ENCODE data around the gene CHI3L1. TPM values are rescaled to one million over a fixed set of nuclear protein-coding genes. Genes with fewer than 3 reads are reported as not detected.

CHI3L1 gene
- total RNA-seq, 2 donors from 2014 or later, result 1.6 to 1.8 TPM

DNA sequence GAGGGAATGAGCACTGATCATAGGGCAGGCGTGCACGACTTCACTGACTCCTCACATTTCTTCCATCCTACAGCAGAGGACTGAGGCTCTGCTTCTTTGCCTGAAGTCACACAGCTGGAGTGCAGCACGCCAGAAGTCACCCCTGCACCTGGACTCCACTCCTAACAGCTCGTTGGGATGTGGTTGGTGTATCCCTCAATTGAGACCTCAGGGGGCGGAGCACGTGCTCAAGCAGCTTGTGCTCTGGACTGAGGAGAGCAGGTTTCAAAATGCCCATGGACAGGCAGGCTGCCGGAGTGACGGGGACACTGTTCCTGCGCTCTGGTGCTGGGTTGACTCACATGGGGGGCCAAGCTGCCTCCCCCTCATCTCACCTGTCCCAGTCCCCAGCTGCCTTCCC is 29.1 kb upstream of the CHI3L1 start:
- Mint-ChIP-seq H3K27me3 (peaks cover 14 to 22% of the 10 kb centered on the region in 2 donors), H3K9me3 (no peaks in the 10 kb centered on the region), H3K36me3 (no peaks in the 10 kb centered on the region), H3K4me1 (ENCODE audit: low read depth in 2 of 2) (peaks cover 0 to 5% of the 10 kb centered on the region in 2 donors), H3K4me3 (no peak overlapping the region), H3K27ac (no peak overlapping the region)
- ATAC-seq (no peak), DNase-seq (ENCODE audit: low spot score) (no peak)

GRCh38 chr1:203214871-203215270 is 28.4 kb upstream of the CHI3L1 start:
- ATAC-seq (no peak), DNase-seq (ENCODE audit: low spot score) (no peak)
- H3K9me3 Mint-ChIP-seq, result no peaks in the 10 kb centered on the region
- H3K4me3 Mint-ChIP-seq, result no peak overlapping the region
- no peak overlapping the region for H3K27ac Mint-ChIP-seq
- H3K27me3 Mint-ChIP-seq, result peaks cover 16 to 22% of the 10 kb centered on the region in 2 donors
- H3K36me3 Mint-ChIP-seq, result no peaks in the 10 kb centered on the region
- peaks cover 0 to 5% of the 10 kb centered on the region in 2 donors for H3K4me1 Mint-ChIP-seq (ENCODE audit: low read depth in 2 of 2)

DNA sequence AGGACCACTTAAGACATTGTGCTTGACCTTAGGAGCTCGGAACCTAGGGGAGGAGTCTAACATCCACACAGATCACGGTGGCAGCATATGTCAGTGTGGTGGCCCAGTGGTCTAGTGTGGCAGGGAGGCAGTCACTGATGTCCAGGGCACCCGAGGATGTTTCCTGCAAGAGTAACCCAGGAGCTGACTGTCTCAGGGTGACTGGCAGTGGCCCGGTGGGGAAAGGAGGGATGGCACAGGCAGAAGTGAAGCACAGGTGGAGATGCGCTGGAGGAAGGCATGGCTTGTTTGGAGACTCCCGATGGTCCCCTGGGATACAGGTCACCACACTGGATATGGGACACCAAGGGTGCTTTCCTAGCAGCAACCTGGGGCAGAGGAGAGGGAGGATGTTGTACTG is 26.6 kb upstream of the CHI3L1 start:
- H3K9me3 Mint-ChIP-seq, result no peaks in the 10 kb centered on the region
- H3K27me3 Mint-ChIP-seq, result peaks cover 20 to 22% of the 10 kb centered on the region in 2 donors
- H3K4me1 Mint-ChIP-seq (ENCODE audit: low read depth in 2 of 2), result peaks cover 0 to 5% of the 10 kb centered on the region in 2 donors
- no peak overlapping the region for H3K4me3 Mint-ChIP-seq
- ATAC-seq (peak in 1 of 2 donors; percentile 38), DNase-seq (ENCODE audit: low spot score) (no peak)
- H3K36me3 Mint-ChIP-seq, result no peaks in the 10 kb centered on the region
- no peak overlapping the region for H3K27ac Mint-ChIP-seq

- Mint-ChIP-seq H3K27me3 (peaks cover 20 to 27% of the 10 kb centered on the region in 2 donors), H3K27ac (no peak overlapping the region), H3K4me3 (no peak overlapping the region), H3K9me3 (no peaks in the 10 kb centered on the region), H3K4me1 (ENCODE audit: low read depth in 2 of 2) (peaks cover 0 to 5% of the 10 kb centered on the region in 2 donors), H3K36me3 (no peaks in the 10 kb centered on the region)
- no peak for ATAC-seq
- no peak for DNase-seq (ENCODE audit: low spot score)
These were observed 25.3 kb upstream of the CHI3L1 start for GRCh38 chr1:203211812-203212211.

DNA sequence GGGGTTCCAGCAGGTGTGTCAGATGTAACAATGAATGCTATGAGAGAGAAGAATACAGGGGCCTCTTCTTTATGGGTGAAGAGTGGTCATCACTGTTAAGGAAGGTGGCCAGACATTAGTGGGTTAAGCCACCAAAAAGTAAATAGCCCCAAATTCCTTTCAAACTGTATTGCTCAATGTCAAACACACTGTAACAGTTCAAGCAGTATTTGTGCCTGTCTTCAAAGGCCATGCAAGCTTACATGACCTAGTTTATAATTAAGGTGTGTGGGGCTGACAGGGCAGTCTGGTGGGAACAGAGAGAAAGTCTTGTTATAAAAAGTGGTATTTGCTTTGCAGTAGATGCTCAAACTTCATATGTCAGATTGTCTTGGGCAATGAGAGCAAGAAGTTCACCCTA is 24.5 kb upstream of the CHI3L1 start:
- no peak for ATAC-seq
- Mint-ChIP-seq H3K9me3 (no peaks in the 10 kb centered on the region), H3K27me3 (peaks cover 14 to 20% of the 10 kb centered on the region in 2 donors), H3K36me3 (no peaks in the 10 kb centered on the region), H3K27ac (no peak overlapping the region), H3K4me1 (ENCODE audit: low read depth in 2 of 2) (no peaks in the 10 kb centered on the region), H3K4me3 (no peak overlapping the region)
- no peak for DNase-seq (ENCODE audit: low spot score)

DNA sequence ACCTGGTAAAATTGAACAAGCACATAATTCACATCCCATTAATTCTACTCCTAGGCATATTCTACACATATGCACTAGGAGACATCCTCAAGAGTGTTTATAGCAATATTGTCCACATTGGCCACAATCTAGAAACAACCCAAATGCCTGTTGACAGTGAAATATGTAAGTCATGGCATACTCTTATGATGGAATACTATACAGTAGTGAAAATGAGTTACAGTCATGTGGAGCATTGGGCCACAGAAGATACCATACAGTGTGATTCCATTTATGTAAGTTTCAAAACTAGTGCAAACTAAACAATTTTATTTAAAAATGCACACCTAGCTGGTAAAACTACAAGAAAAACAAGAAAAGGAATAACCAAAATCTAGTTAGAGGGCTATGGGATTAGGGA is 23.8 kb upstream of the CHI3L1 start:
- peaks cover 14 to 19% of the 10 kb centered on the region in 2 donors for H3K27me3 Mint-ChIP-seq
- no peaks in the 10 kb centered on the region for H3K4me1 Mint-ChIP-seq (ENCODE audit: low read depth in 2 of 2)
- H3K36me3 Mint-ChIP-seq, result no peaks in the 10 kb centered on the region
- no peak overlapping the region for H3K27ac Mint-ChIP-seq
- DNase-seq (ENCODE audit: low spot score), result no peak
- ATAC-seq, result no peak
- no peaks in the 10 kb centered on the region for H3K9me3 Mint-ChIP-seq
- no peak overlapping the region for H3K4me3 Mint-ChIP-seq

GRCh38 chr1:203208181-203208580 is 21.7 kb upstream of the CHI3L1 start:
- no peak overlapping the region for H3K27ac Mint-ChIP-seq
- no peak for ATAC-seq
- H3K36me3 Mint-ChIP-seq, result no peaks in the 10 kb centered on the region
- peaks cover 18 to 21% of the 10 kb centered on the region in 2 donors for H3K27me3 Mint-ChIP-seq
- no peak overlapping the region for H3K4me3 Mint-ChIP-seq
- no peak for DNase-seq (ENCODE audit: low spot score)
- no peaks in the 10 kb centered on the region for H3K9me3 Mint-ChIP-seq
- H3K4me1 Mint-ChIP-seq (ENCODE audit: low read depth in 2 of 2), result no peaks in the 10 kb centered on the region

GRCh38 chr1:203207751-203208150 is 21.2 kb upstream of the CHI3L1 start:
- H3K4me3 Mint-ChIP-seq, result no peak overlapping the region
- H3K27ac Mint-ChIP-seq, result no peak overlapping the region
- ATAC-seq (no peak), DNase-seq (ENCODE audit: low spot score) (no peak)
- H3K4me1 Mint-ChIP-seq (ENCODE audit: low read depth in 2 of 2), result peaks cover 0 to 3% of the 10 kb centered on the region in 2 donors
- H3K27me3 Mint-ChIP-seq, result peaks cover 16 to 22% of the 10 kb centered on the region in 2 donors
- H3K9me3 Mint-ChIP-seq, result no peaks in the 10 kb centered on the region
- no peaks in the 10 kb centered on the region for H3K36me3 Mint-ChIP-seq

DNA sequence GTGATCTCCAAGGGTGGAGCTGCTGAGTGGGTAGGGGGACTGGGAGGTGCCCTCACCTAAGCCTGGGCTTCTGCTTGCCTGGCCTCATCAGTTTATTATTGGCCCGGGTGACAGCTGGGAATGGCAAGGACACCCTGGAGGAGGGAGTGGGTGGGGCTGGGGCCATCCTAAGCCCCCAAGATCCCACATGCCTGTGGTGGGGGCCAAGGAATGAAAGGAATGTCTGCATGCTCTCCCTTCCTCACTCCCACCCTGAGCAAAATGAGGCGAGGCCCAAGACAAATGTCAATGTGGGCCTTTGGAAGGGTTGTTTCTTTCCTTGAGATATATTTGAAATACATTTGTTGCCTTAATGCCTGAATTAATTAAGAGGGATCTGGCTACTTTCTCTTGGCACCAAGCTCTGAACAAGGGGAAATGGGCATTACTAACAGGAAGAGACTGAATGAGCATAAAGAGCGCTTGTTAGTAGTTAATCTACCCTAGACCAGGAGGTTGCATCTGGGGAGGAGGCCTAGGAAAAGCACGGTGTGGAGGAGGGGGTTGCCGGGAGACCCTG is 19.7 kb upstream of the CHI3L1 start:
- ATAC-seq (no peak), DNase-seq (ENCODE audit: low spot score) (no peak)
- Mint-ChIP-seq H3K27ac (no peak overlapping the region), H3K4me1 (ENCODE audit: low read depth in 2 of 2) (peaks cover 0 to 5% of the 10 kb centered on the region in 2 donors), H3K4me3 (no peak overlapping the region), H3K27me3 (peaks cover 22 to 27% of the 10 kb centered on the region in 2 donors), H3K9me3 (no peaks in the 10 kb centered on the region), H3K36me3 (no peaks in the 10 kb centered on the region)

DNA sequence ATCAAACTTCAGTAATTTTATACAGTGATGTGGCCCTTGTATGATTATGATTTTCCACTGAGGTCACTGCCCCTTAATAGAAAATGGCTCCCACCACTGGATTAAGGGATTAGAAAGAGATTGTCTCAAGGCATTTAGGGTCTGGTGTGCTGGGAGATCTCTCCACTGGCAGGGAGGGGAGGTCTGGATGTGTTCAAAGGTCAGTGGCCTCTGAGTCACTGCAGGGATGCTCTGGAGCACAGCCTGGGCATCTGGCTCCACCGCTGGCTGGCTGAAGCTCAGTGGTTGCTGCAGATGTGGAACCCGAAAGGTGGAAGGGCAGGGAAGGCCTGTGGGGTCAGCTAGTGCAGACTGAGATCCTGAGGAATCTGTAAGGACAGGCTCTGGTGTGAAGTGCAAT is 18.3 kb upstream of the CHI3L1 start:
- no peak overlapping the region for H3K4me3 Mint-ChIP-seq
- DNase-seq (ENCODE audit: low spot score) (no peak), ATAC-seq (no peak)
- H3K27ac Mint-ChIP-seq, result no peak overlapping the region
- peaks cover 29 to 41% of the 10 kb centered on the region in 2 donors for H3K27me3 Mint-ChIP-seq
- H3K9me3 Mint-ChIP-seq, result no peaks in the 10 kb centered on the region
- H3K36me3 Mint-ChIP-seq, result no peaks in the 10 kb centered on the region
- peaks cover 0 to 5% of the 10 kb centered on the region in 2 donors for H3K4me1 Mint-ChIP-seq (ENCODE audit: low read depth in 2 of 2)

DNA sequence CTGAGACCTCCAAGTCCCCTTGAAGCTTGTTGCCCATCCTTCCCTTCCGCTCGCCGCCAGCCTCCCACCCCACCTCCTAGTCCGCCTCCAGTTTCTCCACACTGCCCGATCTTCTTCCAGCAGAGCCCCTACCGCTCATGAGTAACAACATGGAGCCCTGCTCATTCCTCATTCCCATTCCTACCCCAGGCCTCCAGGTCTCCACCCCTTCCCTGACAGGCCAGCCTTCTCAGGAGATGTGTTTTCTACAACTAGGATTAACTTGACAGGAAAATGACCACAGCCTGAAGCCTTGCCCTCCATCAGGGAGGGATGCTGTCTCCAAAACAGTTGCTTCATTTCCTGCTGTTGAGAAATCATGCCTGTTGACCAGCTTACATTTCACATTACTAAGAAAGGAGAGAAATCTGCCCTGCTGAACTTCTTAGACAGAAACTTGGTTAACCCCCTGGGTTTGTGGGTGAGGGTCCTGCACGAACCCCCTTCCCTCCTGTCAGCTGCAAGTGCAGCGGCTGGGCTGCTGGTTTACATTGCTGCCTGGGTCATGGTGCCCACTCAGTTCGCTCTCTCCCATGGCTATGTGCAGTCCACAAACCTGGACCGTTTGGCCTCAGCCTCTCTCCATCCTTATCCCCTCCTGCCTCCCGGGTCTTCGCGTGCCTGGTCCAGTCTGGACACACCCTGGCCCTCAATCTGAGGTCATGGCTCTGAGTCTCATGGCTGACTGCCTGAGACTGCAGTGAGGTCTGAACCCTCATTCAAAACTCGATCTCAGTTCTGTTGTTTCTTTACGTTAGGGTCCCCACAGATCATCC is 16.1 kb upstream of the CHI3L1 start:
- H3K9me3 Mint-ChIP-seq, result no peaks in the 10 kb centered on the region
- DNase-seq (ENCODE audit: low spot score), result no peak
- peaks cover 26 to 34% of the 10 kb centered on the region in 2 donors for H3K27me3 Mint-ChIP-seq
- peaks cover 0 to 5% of the 10 kb centered on the region in 2 donors for H3K4me1 Mint-ChIP-seq (ENCODE audit: low read depth in 2 of 2)
- no peak overlapping the region for H3K27ac Mint-ChIP-seq
- ATAC-seq, result no peak
- no peaks in the 10 kb centered on the region for H3K36me3 Mint-ChIP-seq
- no peak overlapping the region for H3K4me3 Mint-ChIP-seq

DNA sequence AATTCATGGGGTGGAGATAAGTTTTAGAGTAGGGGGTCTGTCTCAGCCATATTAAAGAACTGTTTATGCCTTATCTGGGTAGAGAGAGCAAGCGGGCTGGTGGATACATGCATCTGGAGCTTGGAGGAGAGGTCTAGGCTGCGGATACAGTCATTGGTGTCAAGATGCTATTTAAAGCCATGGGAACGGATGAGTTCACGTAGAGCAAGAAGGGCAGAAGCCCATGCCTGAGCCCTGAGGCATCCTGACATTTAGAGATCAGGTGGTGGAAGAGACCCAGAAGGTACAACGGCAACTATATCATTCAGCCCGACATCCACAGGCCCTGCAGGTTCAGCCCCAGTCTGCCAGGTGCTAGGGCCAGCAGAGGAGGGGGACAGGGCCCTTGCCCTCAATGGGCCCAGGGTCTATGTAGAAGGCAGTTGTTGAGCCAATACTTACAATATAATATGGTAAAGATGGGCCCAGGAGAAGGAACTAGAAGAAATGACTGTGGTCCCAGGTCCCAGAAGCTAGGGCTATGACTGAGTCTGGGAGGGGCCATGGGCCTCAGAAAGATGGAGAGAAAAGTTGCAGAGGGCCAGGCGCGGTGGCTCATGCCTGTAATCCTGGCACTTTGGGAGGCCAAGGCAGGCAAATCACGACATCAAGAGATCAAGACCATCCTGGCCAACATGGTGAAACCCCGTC is 15.2 kb upstream of the CHI3L1 start:
- no peak for ATAC-seq
- DNase-seq (ENCODE audit: low spot score), result no peak
- Mint-ChIP-seq H3K9me3 (no peaks in the 10 kb centered on the region), H3K4me3 (no peak overlapping the region), H3K27me3 (peaks cover 28 to 38% of the 10 kb centered on the region in 2 donors), H3K27ac (no peak overlapping the region), H3K36me3 (no peaks in the 10 kb centered on the region), H3K4me1 (ENCODE audit: low read depth in 2 of 2) (peaks cover 0 to 5% of the 10 kb centered on the region in 2 donors)

- Mint-ChIP-seq H3K9me3 (no peaks in the 10 kb centered on the region), H3K4me1 (ENCODE audit: low read depth in 2 of 2) (peaks cover 0 to 5% of the 10 kb centered on the region in 2 donors), H3K27me3 (peaks cover 28 to 38% of the 10 kb centered on the region in 2 donors), H3K36me3 (no peaks in the 10 kb centered on the region), H3K27ac (no peak overlapping the region), H3K4me3 (no peak overlapping the region)
- DNase-seq (ENCODE audit: low spot score) (no peak), ATAC-seq (no peak)
These were observed 14.4 kb upstream of the CHI3L1 start for GRCh38 chr1:203200916-203201315.
